ENCODE results near the gene NABP2. TPM values are rescaled to one million over a fixed set of nuclear protein-coding genes. Genes with fewer than 3 reads are reported as not detected.
A peak's percentile ranks its signal among the peaks of the same experiment; 100 is the strongest.

NABP2 gene
- total RNA-seq, 1 experiment from 2014 or later: 63.3 TPM

GRCh38 chr12:56213878-56214277 lies 10.3 kb upstream of the NABP2 start:
- TF ChIP-seq CTCF (IDR thresholded peaks at IDR 0.05; ENCODE audit: unreplicated experiment): no peak
- peaks cover 33% of the 10 kb centered on the region for H3K36me3 Mint-ChIP-seq (ENCODE audit: insufficient read depth, unreplicated experiment)
- H3K27me3 Mint-ChIP-seq (ENCODE audit: unreplicated experiment): no peaks in the 10 kb centered on the region
- H3K4me1 Mint-ChIP-seq (ENCODE audit: low read depth, unreplicated experiment): peaks cover 9% of the 10 kb centered on the region
- H3K9me3 Mint-ChIP-seq (ENCODE audit: low read depth, unreplicated experiment): no peaks in the 10 kb centered on the region
- DNase-seq: no peak
- BruUV-seq (replicated peaks): no TSS peak
- CTCF ChIA-PET: interaction anchor here (0.5 to 0.6 kb wide), 2 partner anchors 71 to 384 kb away, joined by 3 read pairs; no protein-coding TSS in a partner anchor
- intact Hi-C loops (cut with micrococcal nuclease; ENCODE audit: unreplicated experiment): no loop called here
- H3K27ac Mint-ChIP-seq (ENCODE audit: unreplicated experiment): no peak overlapping the region
- H3K4me3 Mint-ChIP-seq (ENCODE audit: low read depth, unreplicated experiment): no peak overlapping the region

GRCh38 chr12:56216461-56216860 lies 7.7 kb upstream of the NABP2 start:
- no peaks in the 10 kb centered on the region for H3K27me3 Mint-ChIP-seq (ENCODE audit: unreplicated experiment)
- H3K36me3 Mint-ChIP-seq (ENCODE audit: insufficient read depth, unreplicated experiment): peaks cover 44% of the 10 kb centered on the region
- TF ChIP-seq CTCF (IDR thresholded peaks at IDR 0.05; ENCODE audit: unreplicated experiment): no peak
- H3K4me1 Mint-ChIP-seq (ENCODE audit: low read depth, unreplicated experiment): peaks cover 9% of the 10 kb centered on the region
- no peak for DNase-seq
- no TSS peak for BruUV-seq (replicated peaks)
- no peaks in the 10 kb centered on the region for H3K9me3 Mint-ChIP-seq (ENCODE audit: low read depth, unreplicated experiment)
- H3K27ac Mint-ChIP-seq (ENCODE audit: unreplicated experiment): no peak overlapping the region
- intact Hi-C loops (cut with micrococcal nuclease; ENCODE audit: unreplicated experiment): no loop called here
- CTCF ChIA-PET: interaction anchor here (0.7 kb wide), 2 partner anchors 10 to 44 kb away, joined by 4 read pairs; no protein-coding TSS in a partner anchor
- no peak overlapping the region for H3K4me3 Mint-ChIP-seq (ENCODE audit: low read depth, unreplicated experiment)

GRCh38 chr12:56219840-56220239 lies 4.3 kb upstream of the NABP2 start:
- Mint-ChIP-seq H3K9me3 (ENCODE audit: low read depth, unreplicated experiment) (no peaks in the 10 kb centered on the region), H3K36me3 (ENCODE audit: insufficient read depth, unreplicated experiment) (peaks cover 50% of the 10 kb centered on the region), H3K4me3 (ENCODE audit: low read depth, unreplicated experiment) (no peak overlapping the region), H3K27ac (ENCODE audit: unreplicated experiment) (no peak overlapping the region), H3K27me3 (ENCODE audit: unreplicated experiment) (no peaks in the 10 kb centered on the region), H3K4me1 (ENCODE audit: low read depth, unreplicated experiment) (peaks cover 18% of the 10 kb centered on the region)
- intact Hi-C loops (cut with micrococcal nuclease; ENCODE audit: unreplicated experiment): no loop called here
- BruUV-seq (replicated peaks): no TSS peak
- CTCF ChIA-PET: interaction anchor here (3.0 kb wide), 1 partner anchor 92 kb away, joined by 25 read pairs; the partner anchor contains the start of gene ESYT1
- DNase-seq: no peak
- TF ChIP-seq CTCF (IDR thresholded peaks at IDR 0.05; ENCODE audit: unreplicated experiment): no peak

GRCh38 chr12:56220611-56221231 lies 3.4 kb upstream of the NABP2 start:
- peaks cover 25% of the 10 kb centered on the region for H3K4me1 Mint-ChIP-seq (ENCODE audit: low read depth, unreplicated experiment)
- no peak for DNase-seq
- no peak for TF ChIP-seq CTCF (IDR thresholded peaks at IDR 0.05; ENCODE audit: unreplicated experiment)
- no peaks in the 10 kb centered on the region for H3K9me3 Mint-ChIP-seq (ENCODE audit: low read depth, unreplicated experiment)
- BruUV-seq (replicated peaks): TSS peak; percentile 82
- intact Hi-C loops (cut with micrococcal nuclease; ENCODE audit: unreplicated experiment): no loop called here
- CTCF ChIA-PET: interaction anchor here (0.8 to 3.0 kb wide), 4 partner anchors 14 to 93 kb away, joined by 3 to 28 read pairs (median 16); partner anchors contain the start of genes COQ10A and ESYT1
- peak overlapping the region; percentile 97 for H3K4me3 Mint-ChIP-seq (ENCODE audit: low read depth, unreplicated experiment)
- H3K36me3 Mint-ChIP-seq (ENCODE audit: insufficient read depth, unreplicated experiment): peaks cover 51% of the 10 kb centered on the region
- H3K27me3 Mint-ChIP-seq (ENCODE audit: unreplicated experiment): no peaks in the 10 kb centered on the region
- peak overlapping the region; percentile 92 for H3K27ac Mint-ChIP-seq (ENCODE audit: unreplicated experiment)

Measured in Calu3 (cell line).